ENCODE data around the gene RPL7L1.

DNA sequence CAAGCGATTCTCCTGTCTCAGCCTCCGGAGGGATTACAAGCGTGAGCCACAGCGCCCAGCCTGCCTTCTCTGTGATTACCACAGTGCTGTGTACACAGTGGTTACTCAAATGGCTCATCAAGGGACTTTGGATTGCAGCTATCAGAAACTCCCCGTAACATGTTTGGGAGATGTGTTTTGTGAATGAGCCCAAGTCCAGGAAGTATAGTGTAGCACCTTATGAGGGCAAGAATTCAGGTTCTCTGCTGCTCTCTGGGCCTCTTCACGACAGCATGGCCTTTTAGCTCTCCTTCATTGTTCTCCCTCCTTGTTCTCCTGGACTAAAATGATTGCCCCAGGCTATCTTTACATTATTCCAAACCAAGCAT lies 34.1 kb upstream of the RPL7L1 start:
- TF ChIP-seq POLR2A (IDR thresholded peaks at IDR 0.05; ENCODE audit: low read length) (no peak), GATA1 (IDR thresholded peaks at IDR 0.05; ENCODE audit: low read depth, low read length) (no peak)

All from erythroblast (primary cell).